Panc1 (cell line): Measurements from ENCODE around the gene ELMO1. TPM values are rescaled to one million over a fixed set of nuclear protein-coding genes. Genes with fewer than 3 reads are reported as not detected.

Source experiments
- ATAC-seq: fragments of 200-7000 bp; cut with Tn5 transposase; 2 replicates; pipeline ENCODE4 v1.9.1; 2020; ENCODE audit warnings: mild to moderate bottlenecking, moderate library complexity
- BruUV-seq: library from RNA; stranded (reverse); fragments of 400-500 nt; replicated peaks from 2 replicates; lab custom pipeline; 2021; lab: Mats Ljungman, UMichigan
- CTCF ChIA-PET: fragments of 300-600 bp; sonication (Branson Sonifier 250); formaldehyde crosslinking; loops from one replicate; lab custom pipeline; 2022; ENCODE audit warnings: antibody characterized with exemption; lab: Charles Lee
- POLR2A ChIA-PET: fragments of 300-600 bp; sonication (Branson Sonifier 250); formaldehyde crosslinking; loops from one replicate; lab custom pipeline; 2022; ENCODE audit warnings: antibody characterized with exemption; lab: Charles Lee
- DNase-seq: peaks from one replicate; pipeline ENCODE4 v3.0.0-alpha.2; 2010; ENCODE audit warnings: low read depth, low spot score
- H3K27ac ChIP-seq: 2 replicates; pipeline ENCODE4 v1.5.1; 2011; ENCODE audit warnings: mild to moderate bottlenecking, low read length, inconsistent platforms
- H3K27me3 ChIP-seq: fragments of 200-500 bp; sonication (Bioruptor generic); 2 replicates; pipeline ENCODE4 v1.6.0; 2014; ENCODE audit warnings: low read length, inconsistent platforms; ENCODE audit not compliant: control insufficient read depth, insufficient read depth
- H3K36me3 ChIP-seq: fragments of 200-500 bp; sonication (Bioruptor generic); 2 replicates; pipeline ENCODE4 v1.5.1; 2014; ENCODE audit warnings: inconsistent platforms, mild to moderate bottlenecking, low read length, moderate library complexity; ENCODE audit not compliant: control insufficient read depth, insufficient read depth
- H3K4me1 ChIP-seq: 2 replicates; pipeline ENCODE4 v1.5.1; 2011; ENCODE audit warnings: inconsistent platforms, mild to moderate bottlenecking, low read length, moderate library complexity; ENCODE audit not compliant: control insufficient read depth, insufficient read depth
- H3K4me3 ChIP-seq, 2 experiments: 2 replicates each; pipeline ENCODE4 v1.5.1; 2011 to 2012; ENCODE audit warnings: low read depth in 2 of 2, low read length in 2 of 2, mild to moderate bottlenecking in 2 of 2, inconsistent platforms in 1 of 2, moderate library complexity in 1 of 2
- H3K9me3 ChIP-seq: fragments of 200-500 bp; sonication (Bioruptor generic); 2 replicates; pipeline ENCODE4 v1.5.1; 2014; ENCODE audit warnings: low read depth, mild to moderate bottlenecking, inconsistent platforms, low read length, moderate library complexity; ENCODE audit not compliant: control insufficient read depth, insufficient read depth
- POLR2AphosphoS5 ChIP-seq: IDR thresholded peaks from 2 replicates; pipeline ENCODE4 v1.6.1; 2012; ENCODE audit warnings: mild to moderate bottlenecking, low read depth, low read length, moderate library complexity
- SIN3A ChIP-seq: IDR thresholded peaks from 2 replicates; pipeline ENCODE4 v1.6.1; 2012; ENCODE audit warnings: low read depth, mild to moderate bottlenecking, low read length, moderate library complexity, borderline replicate concordance; ENCODE audit not compliant: insufficient read depth
- TCF7L2 ChIP-seq: IDR thresholded peaks from 2 replicates; pipeline ENCODE4 v1.6.1; 2011; ENCODE audit warnings: mild to moderate bottlenecking, low read depth, low read length, inconsistent platforms
- in situ Hi-C: cut with HindIII; loops from 2 replicates; pipeline ENCODE4 v1.10.0; 2016; ENCODE audit warnings: low sequenced_read_pairs, low pct_unique_long_range_greater_than_20kb
- intact Hi-C: fragments of 100-400 bp; cut with micrococcal nuclease; formaldehyde crosslinking; loops from one replicate; pipeline ENCODE4 v1.10.0; 2022; ENCODE audit not compliant: unreplicated experiment
- total RNA-seq: library from RNA; stranded (reverse); gene quantifications from one replicate; pipeline ENCODE4 v1.2.1, GENCODE V29; 2021; ENCODE audit not compliant: unreplicated experiment
- TF ChIP-seq, protein P1 (sequence below), 2 experiments: IDR thresholded peaks; 2 replicates each; pipeline ENCODE4 v1.6.1; 2011 to 2012; ENCODE audit warnings: low read depth in 2 of 2, control low read depth in 1 of 2, low read length in 1 of 2, mild to moderate bottlenecking in 1 of 2, moderate library complexity in 1 of 2; ENCODE audit not compliant: insufficient read depth in 1 of 2
- TF ChIP-seq, protein P2 (sequence below): fragments of 450-650 bp; IDR thresholded peaks from 2 replicates; pipeline ENCODE4 v1.5.1; 2017; ENCODE audit warnings: mild to moderate bottlenecking

ELMO1 gene
- total RNA-seq, 1 experiment from 2014 or later, result 0.80 TPM

DNA sequence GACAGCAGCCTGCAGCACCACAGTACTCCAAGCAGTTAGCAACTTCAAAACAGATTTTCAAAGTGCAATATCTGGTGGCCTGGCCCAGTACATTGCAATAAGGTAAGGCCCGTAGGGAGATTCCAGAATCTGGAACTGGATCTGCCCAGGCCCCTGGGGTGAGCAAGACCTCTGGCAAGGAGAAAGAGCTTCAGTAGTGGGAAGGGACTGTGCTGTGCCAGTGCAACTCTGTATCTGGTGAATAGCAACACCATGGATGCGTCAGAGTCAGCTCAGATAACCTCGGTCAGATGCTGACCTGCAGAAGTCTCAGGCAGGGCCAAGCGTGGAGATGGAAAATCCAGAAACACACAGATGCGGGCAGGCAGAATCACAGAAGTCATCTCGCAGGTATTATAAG lies 30.3 kb downstream of the ELMO1 start:
- intact Hi-C loops (no loop called here), in situ Hi-C loops (no loop called here)
- DNase-seq (no peak), ATAC-seq (no peak)
- H3K36me3 ChIP-seq, result no peaks in the 10 kb centered on the region
- H3K27me3 ChIP-seq, result peaks cover 8% of the 10 kb centered on the region; the same call in 1 of the 2 replicates
- ChIA-PET POLR2A (no interaction called here), CTCF (no interaction called here)
- TF ChIP-seq, protein P1, sequence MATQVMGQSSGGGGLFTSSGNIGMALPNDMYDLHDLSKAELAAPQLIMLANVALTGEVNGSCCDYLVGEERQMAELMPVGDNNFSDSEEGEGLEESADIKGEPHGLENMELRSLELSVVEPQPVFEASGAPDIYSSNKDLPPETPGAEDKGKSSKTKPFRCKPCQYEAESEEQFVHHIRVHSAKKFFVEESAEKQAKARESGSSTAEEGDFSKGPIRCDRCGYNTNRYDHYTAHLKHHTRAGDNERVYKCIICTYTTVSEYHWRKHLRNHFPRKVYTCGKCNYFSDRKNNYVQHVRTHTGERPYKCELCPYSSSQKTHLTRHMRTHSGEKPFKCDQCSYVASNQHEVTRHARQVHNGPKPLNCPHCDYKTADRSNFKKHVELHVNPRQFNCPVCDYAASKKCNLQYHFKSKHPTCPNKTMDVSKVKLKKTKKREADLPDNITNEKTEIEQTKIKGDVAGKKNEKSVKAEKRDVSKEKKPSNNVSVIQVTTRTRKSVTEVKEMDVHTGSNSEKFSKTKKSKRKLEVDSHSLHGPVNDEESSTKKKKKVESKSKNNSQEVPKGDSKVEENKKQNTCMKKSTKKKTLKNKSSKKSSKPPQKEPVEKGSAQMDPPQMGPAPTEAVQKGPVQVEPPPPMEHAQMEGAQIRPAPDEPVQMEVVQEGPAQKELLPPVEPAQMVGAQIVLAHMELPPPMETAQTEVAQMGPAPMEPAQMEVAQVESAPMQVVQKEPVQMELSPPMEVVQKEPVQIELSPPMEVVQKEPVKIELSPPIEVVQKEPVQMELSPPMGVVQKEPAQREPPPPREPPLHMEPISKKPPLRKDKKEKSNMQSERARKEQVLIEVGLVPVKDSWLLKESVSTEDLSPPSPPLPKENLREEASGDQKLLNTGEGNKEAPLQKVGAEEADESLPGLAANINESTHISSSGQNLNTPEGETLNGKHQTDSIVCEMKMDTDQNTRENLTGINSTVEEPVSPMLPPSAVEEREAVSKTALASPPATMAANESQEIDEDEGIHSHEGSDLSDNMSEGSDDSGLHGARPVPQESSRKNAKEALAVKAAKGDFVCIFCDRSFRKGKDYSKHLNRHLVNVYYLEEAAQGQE (IDR thresholded peaks at IDR 0.05; ENCODE audit: insufficient read depth in 1 of 2, low read depth in 2 of 2, low read length in 1 of 2), result no peak
- TF ChIP-seq SIN3A (no peak), POLR2AphosphoS5 (no peak), TCF7L2 (no peak)
- TF ChIP-seq, protein P2, sequence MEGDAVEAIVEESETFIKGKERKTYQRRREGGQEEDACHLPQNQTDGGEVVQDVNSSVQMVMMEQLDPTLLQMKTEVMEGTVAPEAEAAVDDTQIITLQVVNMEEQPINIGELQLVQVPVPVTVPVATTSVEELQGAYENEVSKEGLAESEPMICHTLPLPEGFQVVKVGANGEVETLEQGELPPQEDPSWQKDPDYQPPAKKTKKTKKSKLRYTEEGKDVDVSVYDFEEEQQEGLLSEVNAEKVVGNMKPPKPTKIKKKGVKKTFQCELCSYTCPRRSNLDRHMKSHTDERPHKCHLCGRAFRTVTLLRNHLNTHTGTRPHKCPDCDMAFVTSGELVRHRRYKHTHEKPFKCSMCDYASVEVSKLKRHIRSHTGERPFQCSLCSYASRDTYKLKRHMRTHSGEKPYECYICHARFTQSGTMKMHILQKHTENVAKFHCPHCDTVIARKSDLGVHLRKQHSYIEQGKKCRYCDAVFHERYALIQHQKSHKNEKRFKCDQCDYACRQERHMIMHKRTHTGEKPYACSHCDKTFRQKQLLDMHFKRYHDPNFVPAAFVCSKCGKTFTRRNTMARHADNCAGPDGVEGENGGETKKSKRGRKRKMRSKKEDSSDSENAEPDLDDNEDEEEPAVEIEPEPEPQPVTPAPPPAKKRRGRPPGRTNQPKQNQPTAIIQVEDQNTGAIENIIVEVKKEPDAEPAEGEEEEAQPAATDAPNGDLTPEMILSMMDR, result no peak
- H3K9me3 ChIP-seq, result no peaks in the 10 kb centered on the region
- BruUV-seq, result no TSS peak
- H3K27ac ChIP-seq, result no peak overlapping the region
- H3K4me1 ChIP-seq, result no peaks in the 10 kb centered on the region
- no peak overlapping the region for H3K4me3 ChIP-seq

- Histone ChIP-seq H3K4me3 (no peak overlapping the region), H3K27me3 (peaks cover 3% of the 10 kb centered on the region; the same call in 1 of the 2 replicates), H3K36me3 (no peaks in the 10 kb centered on the region), H3K4me1 (no peaks in the 10 kb centered on the region), H3K9me3 (no peaks in the 10 kb centered on the region), H3K27ac (no peak overlapping the region)
- ChIA-PET CTCF (no interaction called here), POLR2A (no interaction called here)
- ATAC-seq (no peak), DNase-seq (no peak)
- BruUV-seq, result no TSS peak
- TF ChIP-seq POLR2AphosphoS5 (no peak), SIN3A (no peak)
- TF ChIP-seq, protein P2, result no peak
- intact Hi-C loops (no loop called here), in situ Hi-C loops (no loop called here)
Observed at GRCh38 chr7:37417107-37417474, 31.6 kb downstream of the ELMO1 start.
